Fibroblast of lung (primary cell): ENCODE measurements around the gene KRTAP13-1. TPM values are rescaled to one million over a fixed set of nuclear protein-coding genes. Genes with fewer than 3 reads are reported as not detected.

Source experiments
- DNase-seq, 2 donors: peaks; one replicate each; pipeline versions ENCODE4 v3.0.0 to v3.0.0-alpha.2; 2010; ENCODE audit warnings: low read depth in 2 of 2
- H2AFZ ChIP-seq: 2 replicates; pipeline ENCODE4 v1.5.1; 2012; ENCODE audit warnings: low read length, control low read depth, inconsistent platforms
- H3K27ac ChIP-seq: 2 replicates; pipeline ENCODE4 v1.5.1; 2011; ENCODE audit warnings: low read length, control low read depth; ENCODE audit not compliant: insufficient read depth
- H3K27me3 ChIP-seq: 2 replicates; pipeline ENCODE4 v1.5.1; 2011; ENCODE audit warnings: mild to moderate bottlenecking, low read length; ENCODE audit not compliant: control insufficient read depth, insufficient read depth
- H3K36me3 ChIP-seq: 2 replicates; pipeline ENCODE4 v1.5.1; 2011; ENCODE audit warnings: low read length; ENCODE audit not compliant: control insufficient read depth, insufficient read depth
- H3K4me1 ChIP-seq: 2 replicates; pipeline ENCODE4 v1.5.1; 2011; ENCODE audit warnings: low read length; ENCODE audit not compliant: control insufficient read depth, insufficient read depth; ENCODE audit errors: extremely low read depth
- H3K4me2 ChIP-seq: 2 replicates; pipeline ENCODE4 v1.5.1; 2011; ENCODE audit warnings: low read length, control low read depth; ENCODE audit not compliant: insufficient read depth; ENCODE audit errors: extremely low read depth
- H3K4me3 ChIP-seq, 4 experiments: fragments of 200-600 bp in 1 of 4; sonication (generic) in 1 of 4; replicated peaks in 1 of 4; 2 replicates each; pipeline ENCODE4 v1.5.1; 2011 to 2016; ENCODE audit warnings: low read length in 4 of 4, low read depth in 3 of 4, mild to moderate bottlenecking in 3 of 4, control low read depth in 2 of 4, inconsistent platforms in 1 of 4, mixed read lengths in 1 of 4; ENCODE audit not compliant: insufficient read depth in 1 of 4; ENCODE audit errors: control extremely low read depth in 1 of 4
- H3K79me2 ChIP-seq: 2 replicates; pipeline ENCODE4 v1.5.1; 2012; ENCODE audit warnings: mild to moderate bottlenecking, low read length, inconsistent platforms; ENCODE audit not compliant: control insufficient read depth, insufficient read depth
- H3K9ac ChIP-seq: 2 replicates; pipeline ENCODE4 v1.5.1; 2011; ENCODE audit warnings: mild to moderate bottlenecking, low read length, control low read depth; ENCODE audit not compliant: insufficient read depth
- H3K9me3 ChIP-seq: 2 replicates; pipeline ENCODE4 v1.5.1; 2012; ENCODE audit warnings: low read depth, low read length; ENCODE audit not compliant: control insufficient read depth, insufficient read depth
- H4K20me1 ChIP-seq: 2 replicates; pipeline ENCODE4 v1.5.1; 2011; ENCODE audit warnings: low read length; ENCODE audit not compliant: control insufficient read depth, insufficient read depth; ENCODE audit errors: extremely low read depth
- CTCF ChIP-seq, 2 donors: IDR thresholded peaks in 1 of 2; conservative IDR thresholded peaks in 1 of 2; 1 replicate in 1 of 2; 2 replicates in 1 of 2; pipeline ENCODE4 v1.5.1; 2011 to 2012; ENCODE audit warnings: low read length in 2 of 2, control low read depth in 1 of 2, inconsistent platforms in 1 of 2, low read depth in 1 of 2, mild to moderate bottlenecking in 1 of 2
- EZH2 ChIP-seq: IDR thresholded peaks from 2 replicates; pipeline ENCODE4 v1.5.1; 2012; ENCODE audit warnings: low read length, control low read depth, mild to moderate bottlenecking; ENCODE audit errors: missing control alignments
- polyA minus RNA-seq: library from RNA; depleted of rRNA, polyadenylated mRNA; stranded (reverse); fragments of >200 nt; gene quantifications from 2 replicates; pipeline ENCODE4 v1.2.3, GENCODE V29; 2011; ENCODE audit warnings: low replicate concordance
- polyA plus RNA-seq, 2 donors: library from polyadenylated mRNA; depleted of rRNA in 1 of 2; stranded (reverse) in 1 of 2; unstranded in 1 of 2; fragments of >200 nt; gene quantifications; 2 replicates each; pipeline ENCODE4 v1.2.1, GENCODE V29; 2011 to 2012; ENCODE audit warnings: missing spikeins in 1 of 2
- total RNA-seq: library from RNA; depleted of rRNA; stranded (reverse); fragments of >200 nt; gene quantifications from 2 replicates; pipeline ENCODE4 v1.2.1, GENCODE V29; 2014

The KRTAP13-1 gene
- not detected in 2 replicates for total RNA-seq
- polyA plus RNA-seq = not detected in 2 replicates
- not detected in 2 replicates for polyA plus RNA-seq (2012)
- polyA minus RNA-seq = not detected in 2 replicates

- no peak for DNase-seq
- TF ChIP-seq CTCF (conservative IDR thresholded peaks at IDR 0.05 in 1 of 2, IDR thresholded peaks at IDR 0.05 in 1 of 2; ENCODE audit: low read depth in 1 of 2, low read length in 2 of 2) (no peak), EZH2 (no peak)
- H3K36me3 ChIP-seq = no peaks in the 10 kb centered on the region
- H3K9ac ChIP-seq = no peak within 1 kb of the TSS
- H4K20me1 ChIP-seq = no peaks in the 10 kb centered on the region
- H3K27ac ChIP-seq = no peak within 1 kb of the TSS
- H3K9me3 ChIP-seq = no peaks in the 10 kb centered on the region
- no peak within 1 kb of the TSS for H2AFZ ChIP-seq
- no peak within 1 kb of the TSS for H3K4me2 ChIP-seq
- no peaks in the 10 kb centered on the region for H3K4me1 ChIP-seq
- H3K27me3 ChIP-seq = no peaks in the 10 kb centered on the region
- no peak within 1 kb of the TSS for H3K4me3 ChIP-seq
- no peaks in the 10 kb centered on the region for H3K79me2 ChIP-seq
Observed at GRCh38 chr21:30395731-30396130, at the start of gene KRTAP13-1. Gene KRTAP13-1, plus strand, starts transcription at chr21:30396031. Its CDS starts 56 bp downstream, at chr21:30396087.

- H3K4me2 ChIP-seq = no peak within 1 kb of the TSS
- no peaks in the 10 kb centered on the region for H3K27me3 ChIP-seq
- TF ChIP-seq EZH2 (no peak), CTCF (conservative IDR thresholded peaks at IDR 0.05 in 1 of 2, IDR thresholded peaks at IDR 0.05 in 1 of 2; ENCODE audit: low read depth in 1 of 2, low read length in 2 of 2) (no peak)
- H3K27ac ChIP-seq = no peak within 1 kb of the TSS
- H3K4me3 ChIP-seq = no peak within 1 kb of the TSS
- H3K9ac ChIP-seq = no peak within 1 kb of the TSS
- H2AFZ ChIP-seq = no peak within 1 kb of the TSS
- no peaks in the 10 kb centered on the region for H3K4me1 ChIP-seq
- no peak for DNase-seq
- no peaks in the 10 kb centered on the region for H4K20me1 ChIP-seq
- no peaks in the 10 kb centered on the region for H3K79me2 ChIP-seq
- no peaks in the 10 kb centered on the region for H3K36me3 ChIP-seq
- no peaks in the 10 kb centered on the region for H3K9me3 ChIP-seq
Observed at GRCh38 chr21:30348506-30348905, 47.3 kb upstream of the KRTAP13-1 start, which contains the start of gene KRTAP23-1. Gene KRTAP23-1, minus strand, starts transcription at chr21:30348606. Its CDS starts 0 bp downstream, at chr21:30348606.

- Histone ChIP-seq H4K20me1 (no peaks in the 10 kb centered on the region), H3K36me3 (no peaks in the 10 kb centered on the region), H2AFZ (no peak overlapping the region), H3K9ac (no peak overlapping the region), H3K4me2 (no peak overlapping the region), H3K27ac (no peak overlapping the region), H3K27me3 (no peaks in the 10 kb centered on the region), H3K79me2 (no peaks in the 10 kb centered on the region), H3K4me3 (no peak overlapping the region), H3K9me3 (no peaks in the 10 kb centered on the region), H3K4me1 (no peaks in the 10 kb centered on the region)
- DNase-seq = no peak
- TF ChIP-seq CTCF (conservative IDR thresholded peaks at IDR 0.05 in 1 of 2, IDR thresholded peaks at IDR 0.05 in 1 of 2; ENCODE audit: low read depth in 1 of 2, low read length in 2 of 2) (no peak), EZH2 (no peak)
Observed at GRCh38 chr21:30349572-30349971, 46.3 kb upstream of the KRTAP13-1 start.
